ENCODE results near the gene CREB3L1.

CREB3L1 gene

DNA sequence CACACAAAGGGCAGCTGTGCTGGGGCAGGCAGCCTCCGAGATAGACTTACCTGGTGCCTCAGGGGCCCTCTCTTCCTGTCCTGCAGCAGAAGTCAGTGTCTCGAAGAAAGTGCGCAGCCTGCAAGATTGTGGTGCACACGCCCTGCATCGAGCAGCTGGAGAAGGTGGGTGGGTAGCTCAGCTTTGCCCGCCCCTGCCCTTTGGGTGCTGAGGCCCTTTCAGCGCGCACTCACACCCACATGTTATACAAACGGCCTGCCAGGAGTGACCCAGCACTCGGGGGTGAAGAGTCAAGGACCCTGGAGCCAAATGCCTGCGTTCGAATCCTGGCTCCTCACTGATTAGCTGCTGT, 90.4 kb downstream of the CREB3L1 start:
- no peak for DNase-seq

DNA sequence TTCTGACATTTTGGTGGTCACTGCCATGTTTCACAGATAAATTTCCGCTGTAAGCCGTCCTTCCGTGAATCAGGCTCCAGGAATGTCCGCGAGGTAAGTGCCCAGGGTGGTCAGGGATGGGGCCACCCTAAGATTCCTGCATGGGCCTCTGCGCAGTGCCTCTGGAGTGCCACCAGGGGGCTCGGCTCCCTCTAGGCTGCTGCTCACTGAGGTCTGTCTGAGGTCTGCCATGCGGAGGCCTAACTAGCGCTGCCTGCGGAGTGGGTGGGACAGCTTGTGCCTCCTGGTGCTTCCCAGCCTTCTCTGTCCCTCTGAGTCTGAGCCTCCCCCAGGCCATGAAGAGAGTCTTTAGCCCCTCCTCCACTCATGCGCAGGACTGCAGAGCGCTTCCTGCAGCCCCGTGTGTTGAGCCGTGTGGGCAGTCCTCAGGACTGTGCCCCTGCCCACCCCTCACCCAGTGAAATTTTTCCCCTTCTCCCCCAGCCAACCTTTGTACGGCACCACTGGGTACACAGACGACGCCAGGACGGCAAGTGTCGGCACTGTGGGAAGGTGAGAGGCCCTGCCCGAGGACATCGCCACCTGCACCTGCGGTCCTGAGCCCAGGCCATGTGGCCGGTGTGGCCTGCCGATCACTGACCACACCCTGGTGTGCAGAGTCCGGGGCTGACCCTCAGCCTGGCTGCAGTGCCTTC, 92.1 kb downstream of the CREB3L1 start:
- DNase-seq = peak; percentile 70

DNA sequence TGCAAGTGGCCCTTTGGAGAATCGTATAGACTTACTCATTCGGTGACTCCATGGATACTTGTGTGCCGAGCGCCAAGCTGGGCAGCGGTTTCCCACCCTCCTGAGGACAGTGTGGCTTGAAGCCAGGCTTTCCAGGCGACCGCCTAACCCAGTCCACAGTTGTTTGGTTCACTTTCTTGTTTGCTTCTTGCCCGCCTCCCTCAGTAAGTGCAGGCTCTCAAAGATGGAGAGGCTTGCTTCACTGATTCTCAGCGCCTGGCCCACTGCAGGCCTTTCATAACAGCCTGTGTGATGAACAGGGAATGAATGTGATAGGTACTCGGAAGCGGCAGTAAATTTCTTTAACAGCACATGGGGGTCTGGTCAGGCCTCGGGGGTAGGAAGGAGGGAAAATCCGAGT, 92.8 kb downstream of the CREB3L1 start:
- no peak for DNase-seq
